Stimulated activated CD4-positive, alpha-beta T cell treated with anti-CD3 and anti-CD28 coated beads, Interleukin-12 subunit alpha, Interleukin-12 subunit beta, amount 100 ng/mL, for 48 hours (primary cell): ENCODE data around the gene CBX2.

Experiments
- DNase-seq, 3 donors: peaks; one replicate each; pipeline ENCODE4 v3.0.0-alpha.2; 2020; ENCODE audit warnings: low read depth in 2 of 3, low spot score in 1 of 3

The CBX2 gene

DNA sequence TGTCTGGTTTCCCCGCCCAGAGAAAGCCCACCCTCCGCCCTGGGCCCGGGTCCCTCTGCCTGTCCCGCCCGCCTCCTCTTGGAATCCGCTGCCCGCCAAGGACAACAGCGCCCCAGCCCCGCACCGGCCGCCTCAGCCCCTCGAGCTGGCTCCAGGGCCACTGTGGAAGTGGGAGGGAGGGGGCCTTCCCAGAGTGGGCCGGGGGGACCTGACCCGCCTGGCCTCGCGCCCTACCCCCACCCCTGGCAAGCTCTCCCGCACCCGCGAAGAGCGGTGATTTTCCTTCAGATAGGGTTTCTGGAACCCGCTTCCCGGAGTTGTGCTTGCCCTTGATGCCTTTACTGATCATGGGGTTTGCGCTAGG lies 21.2 kb downstream of the CBX2 start:
- no peak for DNase-seq

DNA sequence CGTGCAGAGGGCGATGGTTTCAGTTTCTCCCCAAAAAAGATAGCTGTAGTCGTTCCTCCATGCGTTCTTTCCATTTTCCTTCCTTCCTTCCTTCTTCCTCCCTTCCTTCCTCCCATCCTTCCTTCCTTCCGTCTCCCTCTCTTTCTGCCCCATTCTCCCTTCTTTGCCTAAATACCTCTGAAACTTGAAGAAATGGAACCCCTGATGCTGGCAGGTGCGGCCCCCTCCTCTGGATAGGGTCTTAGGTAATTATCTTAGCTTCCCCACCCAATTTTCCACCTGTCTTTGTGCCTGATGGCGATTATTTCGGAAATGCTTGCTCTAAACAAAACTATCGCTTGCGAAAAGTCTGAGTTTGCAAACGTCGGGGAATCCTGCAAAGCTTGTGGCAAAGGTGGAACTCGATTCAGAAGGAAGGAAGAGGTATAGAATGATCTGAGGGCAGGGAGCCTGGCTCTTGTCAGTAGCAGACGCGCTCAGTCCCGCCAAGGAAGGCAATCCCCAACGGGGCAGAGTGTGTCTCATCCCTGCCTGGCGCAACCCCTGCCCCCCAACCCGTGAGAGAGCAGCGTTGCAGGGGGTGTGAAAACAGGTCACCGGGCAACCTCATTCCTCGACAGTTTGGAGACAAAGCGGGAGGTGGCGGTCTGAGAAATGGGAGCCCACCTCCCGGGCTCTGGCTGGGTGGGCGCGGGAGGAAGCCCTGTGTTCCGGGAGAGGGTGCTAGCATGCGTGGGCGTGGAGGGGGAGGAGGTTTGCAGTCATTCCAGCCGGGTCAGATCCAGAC lies 21.8 kb downstream of the CBX2 start:
- no peak for DNase-seq

DNA sequence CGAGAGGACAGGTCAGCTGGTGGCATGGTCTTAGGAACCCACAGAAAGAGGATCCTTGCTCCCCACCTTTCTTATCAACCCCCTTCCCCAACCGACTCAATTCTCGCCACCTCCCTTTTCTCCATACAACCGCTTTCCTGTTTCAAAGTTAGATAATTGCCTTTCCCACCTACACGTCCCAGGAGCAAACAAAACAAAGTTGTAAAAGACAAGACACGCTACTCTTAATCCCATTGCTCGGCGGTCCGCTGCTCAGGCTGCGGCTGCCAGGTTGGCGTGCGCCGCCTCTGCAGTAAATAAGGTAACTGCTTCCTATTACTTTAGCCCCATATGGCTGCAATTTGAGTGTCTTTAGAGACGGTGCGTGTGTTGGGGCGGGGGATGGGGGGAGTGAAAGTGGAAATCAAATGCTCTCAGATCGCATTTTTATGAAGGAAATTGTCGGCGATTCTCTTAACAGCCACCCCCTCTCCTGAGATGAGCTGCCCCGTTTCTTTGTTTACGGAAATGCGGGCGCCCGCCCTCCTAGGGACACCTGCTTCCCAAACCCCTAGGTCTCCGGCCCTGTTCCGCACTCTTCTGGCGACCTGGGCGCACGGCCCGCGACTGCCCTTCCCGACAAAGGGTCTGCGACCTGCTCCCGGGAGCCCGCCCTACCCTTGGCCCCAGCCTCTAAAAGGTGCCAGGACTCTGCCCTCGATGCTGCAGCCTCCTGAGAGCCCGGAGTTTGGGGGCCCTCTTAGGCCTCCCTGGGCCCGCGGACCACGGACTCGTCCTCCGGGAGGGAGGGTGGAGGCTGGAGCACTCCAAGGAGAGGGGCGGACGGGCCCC lies 22.6 kb downstream of the CBX2 start:
- DNase-seq = peak in 1 of 3 donors; percentile 48

GRCh38 chr17:79801156-79802038 lies 23.4 kb downstream of the CBX2 start:
- no peak for DNase-seq

GRCh38 chr17:79802039-79802735 lies 24.2 kb downstream of the CBX2 start:
- DNase-seq = no peak

GRCh38 chr17:79802736-79803420 lies 24.9 kb downstream of the CBX2 start:
- no peak for DNase-seq

GRCh38 chr17:79803421-79803996 lies 25.6 kb downstream of the CBX2 start:
- no peak for DNase-seq

DNA sequence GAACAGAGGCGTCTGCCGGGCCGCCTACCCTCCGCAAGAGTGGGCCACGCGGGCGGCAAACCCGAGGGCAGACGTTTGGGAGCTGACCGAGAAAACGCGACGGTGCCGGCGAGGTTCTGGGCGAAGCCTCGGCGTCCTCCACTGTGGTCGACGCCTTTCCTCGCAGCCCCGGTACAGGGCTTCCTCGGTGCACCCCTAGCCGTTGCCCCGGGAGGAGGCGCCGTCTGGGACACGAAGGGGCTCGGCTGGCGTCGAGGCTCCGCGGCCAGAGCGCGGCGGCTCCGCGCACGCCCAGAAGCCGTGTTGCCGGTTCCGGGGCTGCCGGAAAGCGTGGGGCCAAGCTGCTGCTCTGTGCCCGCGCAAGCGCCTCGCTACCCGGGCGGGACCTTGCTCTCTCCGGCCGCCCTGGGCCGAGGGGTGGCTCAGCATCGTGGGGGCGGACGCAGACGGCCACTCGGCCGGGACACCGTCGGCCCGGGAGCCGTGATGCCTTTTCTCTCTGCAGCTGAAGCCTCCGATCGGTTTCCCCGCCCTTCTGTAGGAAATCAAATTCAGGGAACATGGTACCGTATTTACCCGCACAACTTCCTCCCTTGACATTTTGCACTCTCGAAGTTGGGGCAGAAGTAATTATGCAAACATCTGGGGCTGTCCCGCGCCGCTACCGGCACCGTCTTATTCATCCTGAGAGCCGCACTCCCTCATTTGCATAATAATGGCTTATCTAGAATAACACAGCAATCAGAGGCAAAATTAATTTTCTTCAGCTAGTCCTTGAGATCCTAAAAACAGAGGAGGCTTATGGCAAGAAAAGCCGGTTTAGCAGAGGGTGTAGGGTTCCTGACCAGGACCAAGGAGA lies 26.3 kb downstream of the CBX2 start:
- DNase-seq = peak; percentile 65 to 70 (median 69)

DNA sequence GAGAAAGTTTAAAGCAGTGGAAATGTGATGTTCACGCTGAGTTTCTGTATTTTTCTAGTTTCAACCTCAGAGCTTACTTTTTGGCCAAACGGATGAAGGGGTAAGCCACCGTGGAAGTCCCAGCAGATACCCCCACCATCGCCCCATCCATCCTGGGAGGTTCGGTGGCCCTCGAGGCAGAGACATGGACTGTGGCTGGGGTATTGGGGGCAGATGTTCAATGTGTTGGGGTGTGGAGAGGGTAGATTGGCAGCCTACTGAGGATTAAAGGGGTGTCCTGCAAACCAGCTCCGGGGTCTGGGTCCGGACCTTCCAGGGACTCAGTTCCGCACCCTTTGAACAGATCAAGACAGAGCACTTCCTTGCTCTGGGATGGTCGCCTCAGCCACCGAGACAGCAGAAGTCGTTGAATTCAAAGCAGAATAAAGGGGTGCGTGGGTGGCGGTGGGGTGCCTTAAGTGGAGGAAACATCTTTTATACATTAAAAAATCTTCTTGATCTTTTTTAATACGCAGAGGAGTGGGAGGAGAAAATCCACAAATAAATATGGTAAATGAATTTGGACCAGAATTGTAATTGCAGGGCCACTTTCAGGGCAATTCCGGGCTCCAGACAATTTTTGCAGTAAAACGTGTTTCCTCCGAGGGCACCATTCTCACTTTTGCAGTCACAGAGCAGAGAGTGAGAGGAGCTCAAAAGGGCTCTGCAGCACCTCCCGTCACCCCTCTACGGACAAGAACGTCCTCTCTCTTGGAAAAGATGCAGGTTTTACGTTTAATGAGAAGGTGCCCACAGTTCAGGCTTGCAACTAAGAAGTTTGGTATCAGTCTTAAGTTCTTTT lies 27.1 kb downstream of the CBX2 start:
- DNase-seq = no peak

- DNase-seq = no peak
Observed at GRCh38 chr17:79806446-79806760, 28.5 kb downstream of the CBX2 start.

DNA sequence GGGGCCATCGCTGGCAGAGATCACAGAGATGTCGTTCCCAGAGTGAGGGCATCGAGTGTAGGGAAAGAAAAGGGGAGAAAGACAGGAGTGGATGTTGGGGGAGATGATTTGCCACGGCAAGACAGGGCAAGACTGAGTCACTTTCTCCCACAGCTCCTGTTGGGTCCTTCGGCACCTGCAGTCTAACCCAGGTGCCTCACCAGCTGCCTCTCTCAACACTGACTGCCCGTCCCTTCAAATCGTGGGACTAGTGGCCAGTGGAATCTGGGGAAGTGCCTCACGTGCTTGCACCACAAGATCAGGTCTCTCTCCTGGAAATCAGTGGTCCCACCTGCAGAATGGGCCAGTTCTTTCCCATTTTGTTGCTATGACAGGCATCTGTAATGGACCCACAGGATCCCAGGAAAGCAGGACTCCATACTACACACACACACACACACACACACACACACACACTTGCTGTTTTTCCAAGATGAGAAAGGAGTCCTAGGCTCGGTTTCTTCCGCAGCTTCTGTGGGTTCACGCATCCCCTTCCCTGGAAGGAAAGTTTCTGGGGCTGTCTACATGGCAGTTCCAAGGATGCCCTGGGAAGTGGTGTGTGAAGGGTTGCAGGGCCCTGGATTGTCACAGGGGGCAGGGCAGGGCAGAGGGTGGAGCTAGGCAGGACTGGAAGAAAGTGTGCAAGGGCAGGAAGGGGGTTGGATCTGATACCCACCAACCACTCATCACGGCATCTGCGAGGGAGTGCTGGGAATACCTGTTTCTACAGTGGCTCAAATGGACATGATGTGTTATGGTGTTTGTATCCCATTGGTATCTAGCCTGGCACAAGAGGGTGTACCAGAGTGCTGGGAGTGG lies 29.1 kb downstream of the CBX2 start:
- DNase-seq = no peak

- no peak for DNase-seq
Observed at GRCh38 chr17:79808763-79809529, 31.0 kb downstream of the CBX2 start.

GRCh38 chr17:79809530-79810129 lies 31.7 kb downstream of the CBX2 start:
- DNase-seq = no peak

DNA sequence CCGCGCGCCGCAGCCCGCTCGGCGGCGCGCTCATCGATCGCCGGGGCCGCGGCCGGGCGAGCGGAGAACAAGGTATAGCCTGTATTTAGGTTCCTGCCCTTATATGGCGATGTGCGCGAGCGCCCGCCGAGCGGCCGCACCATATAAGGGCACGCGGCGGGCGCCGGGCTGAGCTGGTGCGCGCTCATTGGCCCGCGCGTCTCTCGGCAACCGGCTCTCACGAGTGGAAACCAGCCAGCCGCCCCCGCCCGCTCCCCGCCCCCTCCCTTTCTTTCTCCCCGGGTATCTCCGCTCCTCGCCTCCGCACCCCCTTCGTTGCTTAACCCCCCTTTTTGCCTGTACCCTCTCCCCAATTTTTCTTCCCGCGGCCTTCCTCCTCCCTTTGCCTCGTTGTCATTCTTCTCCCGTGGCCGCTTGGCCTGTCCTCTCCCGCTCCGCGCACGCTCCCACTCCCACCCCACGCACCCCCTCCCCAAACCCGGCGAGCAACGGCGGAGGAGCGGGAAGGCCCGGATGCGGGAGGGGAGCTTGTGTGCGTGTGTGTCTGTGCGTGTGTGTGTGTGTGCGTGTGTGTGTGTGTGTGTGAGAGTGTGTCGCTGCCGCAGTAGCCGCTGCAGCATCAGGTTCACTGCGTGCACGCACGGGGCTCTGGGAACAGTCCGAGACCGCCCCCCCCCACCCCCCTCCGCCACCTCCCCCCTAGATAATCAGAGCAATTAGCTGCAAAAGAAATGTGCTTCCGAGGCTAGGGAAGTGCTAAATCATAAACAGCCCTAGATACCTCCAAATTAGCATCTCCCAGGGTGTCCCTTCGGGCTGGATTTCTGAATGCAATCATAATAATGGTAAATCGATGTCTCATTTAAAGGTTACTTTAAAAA lies 32.4 kb downstream of the CBX2 start:
- DNase-seq = peak in 2 of 3 donors; percentile 52 to 68
